GM10266 (cell line): ENCODE measurements around the gene OSBPL10.

Experiments
- DNase-seq: peaks from one replicate; pipeline ENCODE4 v3.0.0; 2012; ENCODE audit errors: extremely low spot score
- TF ChIP-seq, protein P1 (sequence below): IDR thresholded peaks from 2 replicates; pipeline ENCODE4 v1.5.1; 2012; ENCODE audit warnings: mild to moderate bottlenecking, low read depth; ENCODE audit not compliant: control insufficient read depth, insufficient read depth; ENCODE audit errors: missing control alignments

OSBPL10 gene

DNA sequence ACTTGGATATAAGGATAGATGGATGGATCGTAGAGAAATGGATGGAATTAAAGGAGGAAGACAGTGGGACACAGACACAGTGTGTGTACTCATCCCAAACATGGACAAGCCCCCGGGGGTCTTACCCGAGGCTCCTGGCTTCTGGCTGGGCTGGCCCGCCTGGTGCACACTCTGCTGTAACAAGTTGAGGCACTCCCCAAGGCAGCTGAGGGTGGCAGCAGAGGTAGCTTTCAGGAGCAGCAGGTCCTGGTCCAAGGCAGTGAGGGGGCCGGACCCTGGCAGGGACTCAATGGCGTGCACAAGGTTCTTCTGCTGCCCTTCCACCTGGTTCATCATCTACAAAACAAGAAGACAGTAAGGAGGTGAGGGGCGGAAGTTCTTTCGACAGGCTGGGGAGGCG, 233.3 kb downstream of the OSBPL10 start:
- TF ChIP-seq, protein P1, sequence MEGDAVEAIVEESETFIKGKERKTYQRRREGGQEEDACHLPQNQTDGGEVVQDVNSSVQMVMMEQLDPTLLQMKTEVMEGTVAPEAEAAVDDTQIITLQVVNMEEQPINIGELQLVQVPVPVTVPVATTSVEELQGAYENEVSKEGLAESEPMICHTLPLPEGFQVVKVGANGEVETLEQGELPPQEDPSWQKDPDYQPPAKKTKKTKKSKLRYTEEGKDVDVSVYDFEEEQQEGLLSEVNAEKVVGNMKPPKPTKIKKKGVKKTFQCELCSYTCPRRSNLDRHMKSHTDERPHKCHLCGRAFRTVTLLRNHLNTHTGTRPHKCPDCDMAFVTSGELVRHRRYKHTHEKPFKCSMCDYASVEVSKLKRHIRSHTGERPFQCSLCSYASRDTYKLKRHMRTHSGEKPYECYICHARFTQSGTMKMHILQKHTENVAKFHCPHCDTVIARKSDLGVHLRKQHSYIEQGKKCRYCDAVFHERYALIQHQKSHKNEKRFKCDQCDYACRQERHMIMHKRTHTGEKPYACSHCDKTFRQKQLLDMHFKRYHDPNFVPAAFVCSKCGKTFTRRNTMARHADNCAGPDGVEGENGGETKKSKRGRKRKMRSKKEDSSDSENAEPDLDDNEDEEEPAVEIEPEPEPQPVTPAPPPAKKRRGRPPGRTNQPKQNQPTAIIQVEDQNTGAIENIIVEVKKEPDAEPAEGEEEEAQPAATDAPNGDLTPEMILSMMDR, result no peak
- no peak for DNase-seq

GRCh38 chr3:31744913-31745312, 236.1 kb downstream of the OSBPL10 start:
- TF ChIP-seq, protein P1, result no peak
- no peak for DNase-seq

DNA sequence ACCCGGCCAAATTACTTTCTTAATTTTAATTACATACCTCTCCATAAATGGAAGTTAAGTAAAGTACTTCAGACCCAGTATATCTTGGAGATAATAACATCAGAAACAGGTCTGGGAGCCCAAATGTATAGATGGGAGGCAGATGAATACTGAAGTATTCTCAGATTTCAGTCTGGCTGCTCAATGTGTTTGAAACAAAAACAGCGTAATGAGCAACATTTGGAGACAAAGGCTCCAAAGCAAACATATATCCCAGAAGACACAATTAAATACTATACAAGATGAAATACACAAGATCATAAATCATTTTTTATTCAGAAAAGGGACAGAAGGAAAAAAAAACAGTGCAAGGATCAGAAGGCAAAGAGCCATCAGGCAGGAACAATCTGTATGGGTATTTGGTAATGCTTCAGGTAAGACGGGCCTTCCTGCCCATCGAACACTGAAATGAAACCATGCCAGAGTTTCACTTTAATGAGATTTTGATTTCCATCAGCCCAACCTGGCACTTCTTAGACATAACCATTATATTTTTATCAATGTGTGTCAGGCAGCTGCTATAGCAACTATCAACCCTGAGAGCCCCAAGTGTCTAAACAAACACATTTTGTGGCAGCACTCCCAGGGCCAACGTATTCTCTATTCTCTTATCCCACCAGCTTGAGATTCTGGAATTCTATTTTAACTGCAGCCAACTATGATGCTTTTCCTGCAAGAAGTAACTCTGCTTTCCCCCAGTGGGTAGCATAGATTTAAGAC, 237.6 kb downstream of the OSBPL10 start:
- TF ChIP-seq, protein P1, result no peak
- no peak for DNase-seq

DNA sequence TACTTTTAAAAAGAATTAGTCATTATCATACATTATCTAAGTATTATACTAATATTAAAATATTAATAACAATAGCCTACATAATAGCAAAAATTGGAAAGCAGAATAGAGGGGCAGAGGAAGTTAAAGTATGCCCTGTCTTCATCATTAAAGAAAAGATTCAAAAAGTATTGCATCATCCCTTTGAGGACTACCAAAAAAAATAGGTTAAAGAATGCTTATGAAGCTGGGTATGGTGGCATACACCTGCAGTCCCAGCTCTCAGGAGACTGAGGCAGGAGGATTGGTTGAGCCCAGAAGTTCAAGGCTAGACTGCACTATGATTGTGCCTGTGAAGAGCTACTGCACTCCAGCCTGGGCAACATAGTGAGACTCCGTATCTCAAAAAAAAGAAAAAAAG, 240.7 kb downstream of the OSBPL10 start:
- TF ChIP-seq, protein P1, result no peak
- no peak for DNase-seq

DNA sequence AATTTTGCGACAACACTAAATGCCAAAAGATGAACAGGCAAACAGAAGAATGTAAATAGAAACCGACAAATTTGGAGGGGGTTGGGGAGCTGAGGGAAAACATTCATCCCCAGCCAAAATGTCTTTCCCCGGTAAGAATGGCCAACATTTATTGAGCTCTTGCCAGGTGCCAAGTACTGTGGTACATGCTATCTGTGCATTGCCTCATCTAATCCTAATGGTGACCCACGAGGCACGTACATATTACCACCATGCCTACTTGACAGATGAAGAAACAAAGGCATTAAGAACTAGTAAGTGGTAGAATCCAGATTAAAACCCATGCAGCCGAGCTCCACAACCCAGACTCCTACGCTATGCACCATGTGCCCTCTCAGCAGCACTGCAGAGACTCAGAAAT, 242.7 kb downstream of the OSBPL10 start:
- TF ChIP-seq, protein P1, result no peak
- DNase-seq, result no peak

DNA sequence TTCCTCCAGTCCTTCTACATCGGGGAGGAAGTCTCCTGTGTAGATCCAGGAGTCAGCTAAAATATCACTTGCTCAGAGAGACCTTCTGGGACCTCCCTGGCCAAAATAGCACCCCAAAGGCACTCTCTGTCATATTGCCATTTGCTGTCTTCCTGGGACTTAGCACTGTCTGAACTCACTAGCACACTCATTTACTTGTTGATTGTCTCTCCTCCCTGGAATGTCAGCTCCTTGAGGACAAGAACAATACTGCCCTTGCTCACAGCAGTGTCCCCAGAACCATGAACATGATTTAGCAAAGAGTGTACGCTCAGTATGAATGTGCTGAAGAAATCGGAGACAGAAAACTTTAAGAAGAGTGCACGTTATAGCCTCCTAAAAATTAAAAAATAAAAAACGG, 245.4 kb downstream of the OSBPL10 start:
- DNase-seq, result no peak
- TF ChIP-seq, protein P1, result no peak

DNA sequence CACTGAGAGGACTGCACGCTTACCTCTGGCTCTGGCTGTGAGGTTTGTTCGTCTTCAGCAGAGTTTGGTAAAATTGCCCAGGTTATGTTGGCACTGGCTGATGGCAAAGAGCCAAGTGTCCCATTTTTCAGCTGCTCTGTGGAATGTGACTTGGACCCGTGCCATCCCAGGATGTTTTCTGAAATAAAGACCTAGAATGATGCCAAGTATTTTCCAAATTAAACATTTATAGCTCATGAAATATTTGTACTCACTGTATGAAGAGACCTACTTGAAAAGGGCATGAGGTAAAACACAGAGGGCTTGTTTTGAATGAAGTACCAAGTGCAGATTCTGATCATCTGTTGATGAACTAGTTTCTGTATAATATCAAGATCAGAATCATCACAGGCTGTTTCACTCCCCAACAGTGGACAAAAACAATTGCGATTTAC, 247.8 kb downstream of the OSBPL10 start:
- DNase-seq, result no peak
- TF ChIP-seq, protein P1, result no peak
